Measurements from ENCODE around the gene ZDHHC8.

GRCh38 chr22:20137671-20138416, 6.2 kb downstream of the ZDHHC8 start:
- TF ChIP-seq EZH2phosphoT487 (IDR thresholded peaks at IDR 0.05; ENCODE audit: insufficient read depth, low read depth), result no peak
- TF ChIP-seq EZH2 (IDR thresholded peaks at IDR 0.05; ENCODE audit: insufficient read depth, poor library complexity, severe bottlenecking), result no peak
